ENCODE data around the gene CYFIP2. TPM values are rescaled to one million over a fixed set of nuclear protein-coding genes. Genes with fewer than 3 reads are reported as not detected.

CYFIP2 gene
- polyA plus RNA-seq, 1 donor from 2014 or later, result 59.7 TPM

DNA sequence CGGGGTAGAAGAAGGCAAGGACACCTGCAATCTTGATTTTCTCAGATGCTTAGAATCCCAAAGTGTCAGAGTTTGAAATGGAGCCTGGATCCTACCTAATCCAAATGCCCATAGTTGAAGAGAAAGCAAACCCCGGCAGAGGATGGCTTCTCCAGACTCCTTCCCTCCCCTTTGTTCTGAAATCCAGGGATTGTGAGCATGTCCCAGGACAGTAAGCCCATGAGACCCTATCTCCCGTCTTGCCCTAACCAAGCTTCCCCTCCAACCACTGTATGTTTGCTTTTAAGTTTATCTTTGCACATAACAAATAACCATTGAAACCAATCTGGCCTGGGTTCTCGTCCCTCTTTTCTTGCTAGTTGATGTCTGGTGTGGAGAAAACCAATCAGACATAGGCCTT, 115.8 kb downstream of the CYFIP2 start:
- Histone ChIP-seq H3K9me2 (ENCODE audit: insufficient read depth, low read length) (no peaks in the 10 kb centered on the region), H3K4me2 (ENCODE audit: low read length) (no peak overlapping the region), H2AFZ (ENCODE audit: low read depth, low read length) (no peak overlapping the region), H3K9me3 (ENCODE audit: low read length) (no peaks in the 10 kb centered on the region), H4K20me1 (ENCODE audit: insufficient read depth) (no peaks in the 10 kb centered on the region), H3K27ac (ENCODE audit: low read length) (no peak overlapping the region), H3K36me3 (ENCODE audit: insufficient read depth, low read length) (peaks cover 8% of the 10 kb centered on the region), H3F3A (ENCODE audit: insufficient read depth, low read length, poor library complexity, severe bottlenecking) (no peaks in the 10 kb centered on the region), H3K4me3 (ENCODE audit: low read length) (no peak overlapping the region), H3K9ac (ENCODE audit: low read length) (no peak overlapping the region), H3K79me2 (replicated peaks; ENCODE audit: insufficient read depth, low read length) (no peaks in the 10 kb centered on the region), H3K27me3 (ENCODE audit: insufficient read depth, low read depth, low read length) (no peaks in the 10 kb centered on the region)
- TF ChIP-seq RAD21 (conservative IDR thresholded peaks at IDR 0.05) (no peak), SMC3 (conservative IDR thresholded peaks at IDR 0.05; ENCODE audit: poor library complexity) (no peak), TAF1 (IDR thresholded peaks at IDR 0.05; ENCODE audit: low read depth) (no peak), EZH2 (IDR thresholded peaks at IDR 0.05; ENCODE audit: borderline replicate concordance, insufficient read depth, low read length, poor library complexity, severe bottlenecking) (no peak), POLR2AphosphoS5 (IDR thresholded peaks at IDR 0.05) (no peak), EP300 (conservative IDR thresholded peaks at IDR 0.05; ENCODE audit: poor library complexity, severe bottlenecking) (no peak), MXI1 (conservative IDR thresholded peaks at IDR 0.05; ENCODE audit: poor library complexity, severe bottlenecking) (no peak)
- TF ChIP-seq, protein P1, sequence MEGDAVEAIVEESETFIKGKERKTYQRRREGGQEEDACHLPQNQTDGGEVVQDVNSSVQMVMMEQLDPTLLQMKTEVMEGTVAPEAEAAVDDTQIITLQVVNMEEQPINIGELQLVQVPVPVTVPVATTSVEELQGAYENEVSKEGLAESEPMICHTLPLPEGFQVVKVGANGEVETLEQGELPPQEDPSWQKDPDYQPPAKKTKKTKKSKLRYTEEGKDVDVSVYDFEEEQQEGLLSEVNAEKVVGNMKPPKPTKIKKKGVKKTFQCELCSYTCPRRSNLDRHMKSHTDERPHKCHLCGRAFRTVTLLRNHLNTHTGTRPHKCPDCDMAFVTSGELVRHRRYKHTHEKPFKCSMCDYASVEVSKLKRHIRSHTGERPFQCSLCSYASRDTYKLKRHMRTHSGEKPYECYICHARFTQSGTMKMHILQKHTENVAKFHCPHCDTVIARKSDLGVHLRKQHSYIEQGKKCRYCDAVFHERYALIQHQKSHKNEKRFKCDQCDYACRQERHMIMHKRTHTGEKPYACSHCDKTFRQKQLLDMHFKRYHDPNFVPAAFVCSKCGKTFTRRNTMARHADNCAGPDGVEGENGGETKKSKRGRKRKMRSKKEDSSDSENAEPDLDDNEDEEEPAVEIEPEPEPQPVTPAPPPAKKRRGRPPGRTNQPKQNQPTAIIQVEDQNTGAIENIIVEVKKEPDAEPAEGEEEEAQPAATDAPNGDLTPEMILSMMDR (IDR thresholded peaks at IDR 0.05; ENCODE audit: poor library complexity, severe bottlenecking), result no peak
- TF ChIP-seq, protein P2, sequence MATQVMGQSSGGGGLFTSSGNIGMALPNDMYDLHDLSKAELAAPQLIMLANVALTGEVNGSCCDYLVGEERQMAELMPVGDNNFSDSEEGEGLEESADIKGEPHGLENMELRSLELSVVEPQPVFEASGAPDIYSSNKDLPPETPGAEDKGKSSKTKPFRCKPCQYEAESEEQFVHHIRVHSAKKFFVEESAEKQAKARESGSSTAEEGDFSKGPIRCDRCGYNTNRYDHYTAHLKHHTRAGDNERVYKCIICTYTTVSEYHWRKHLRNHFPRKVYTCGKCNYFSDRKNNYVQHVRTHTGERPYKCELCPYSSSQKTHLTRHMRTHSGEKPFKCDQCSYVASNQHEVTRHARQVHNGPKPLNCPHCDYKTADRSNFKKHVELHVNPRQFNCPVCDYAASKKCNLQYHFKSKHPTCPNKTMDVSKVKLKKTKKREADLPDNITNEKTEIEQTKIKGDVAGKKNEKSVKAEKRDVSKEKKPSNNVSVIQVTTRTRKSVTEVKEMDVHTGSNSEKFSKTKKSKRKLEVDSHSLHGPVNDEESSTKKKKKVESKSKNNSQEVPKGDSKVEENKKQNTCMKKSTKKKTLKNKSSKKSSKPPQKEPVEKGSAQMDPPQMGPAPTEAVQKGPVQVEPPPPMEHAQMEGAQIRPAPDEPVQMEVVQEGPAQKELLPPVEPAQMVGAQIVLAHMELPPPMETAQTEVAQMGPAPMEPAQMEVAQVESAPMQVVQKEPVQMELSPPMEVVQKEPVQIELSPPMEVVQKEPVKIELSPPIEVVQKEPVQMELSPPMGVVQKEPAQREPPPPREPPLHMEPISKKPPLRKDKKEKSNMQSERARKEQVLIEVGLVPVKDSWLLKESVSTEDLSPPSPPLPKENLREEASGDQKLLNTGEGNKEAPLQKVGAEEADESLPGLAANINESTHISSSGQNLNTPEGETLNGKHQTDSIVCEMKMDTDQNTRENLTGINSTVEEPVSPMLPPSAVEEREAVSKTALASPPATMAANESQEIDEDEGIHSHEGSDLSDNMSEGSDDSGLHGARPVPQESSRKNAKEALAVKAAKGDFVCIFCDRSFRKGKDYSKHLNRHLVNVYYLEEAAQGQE (IDR thresholded peaks at IDR 0.05; ENCODE audit: borderline replicate concordance), result no peak

DNA sequence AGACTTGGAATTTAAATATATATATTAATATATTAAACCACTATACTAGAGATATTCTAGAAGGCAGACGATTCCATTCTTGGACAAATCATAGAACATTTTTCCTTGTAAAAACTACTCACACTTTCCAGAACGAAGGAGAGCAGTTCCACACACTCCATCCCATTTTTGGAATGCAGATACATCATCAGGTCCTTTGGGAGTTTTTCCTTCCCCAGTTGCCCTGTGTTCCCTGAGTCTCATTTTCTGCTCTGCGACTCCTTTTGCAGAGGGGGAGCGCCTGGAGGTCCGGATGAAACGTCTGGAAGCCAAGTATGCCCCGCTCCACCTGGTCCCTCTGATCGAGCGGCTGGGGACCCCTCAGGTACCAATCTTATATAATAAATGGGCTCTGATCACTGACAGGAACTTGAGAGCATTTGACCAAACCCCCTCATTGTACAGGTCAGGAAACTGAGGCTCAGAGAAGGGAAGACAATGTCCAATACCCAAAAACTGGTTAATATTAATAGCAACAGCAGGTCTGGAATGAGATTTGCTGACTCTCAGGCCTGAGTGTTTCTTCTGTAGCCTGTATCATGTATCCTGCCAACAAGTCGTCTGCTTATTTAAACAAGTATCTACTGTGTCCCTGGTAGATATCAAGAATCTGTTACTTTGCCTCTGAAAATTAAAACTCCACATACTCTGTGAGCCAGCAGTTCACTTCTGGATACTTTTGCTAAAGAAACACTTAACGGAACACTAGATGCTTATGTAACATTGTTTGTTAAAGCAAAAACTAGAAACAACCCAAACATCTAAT, 117.3 kb downstream of the CYFIP2 start:
- Histone ChIP-seq H3K79me2 (replicated peaks; ENCODE audit: insufficient read depth, low read length) (no peaks in the 10 kb centered on the region), H3K4me2 (ENCODE audit: low read length) (no peak overlapping the region), H3K9ac (ENCODE audit: low read length) (no peak overlapping the region), H4K20me1 (ENCODE audit: insufficient read depth) (no peaks in the 10 kb centered on the region), H3K4me3 (ENCODE audit: low read length) (no peak overlapping the region), H3K27me3 (ENCODE audit: insufficient read depth, low read depth, low read length) (no peaks in the 10 kb centered on the region), H3K36me3 (ENCODE audit: insufficient read depth, low read length) (peaks cover 8% of the 10 kb centered on the region), H2AFZ (ENCODE audit: low read depth, low read length) (no peak overlapping the region), H3K27ac (ENCODE audit: low read length) (no peak overlapping the region), H3K9me3 (ENCODE audit: low read length) (no peaks in the 10 kb centered on the region), H3F3A (ENCODE audit: insufficient read depth, low read length, poor library complexity, severe bottlenecking) (no peaks in the 10 kb centered on the region), H3K9me2 (ENCODE audit: insufficient read depth, low read length) (no peaks in the 10 kb centered on the region)
- TF ChIP-seq RAD21 (conservative IDR thresholded peaks at IDR 0.05) (no peak), EZH2 (IDR thresholded peaks at IDR 0.05; ENCODE audit: borderline replicate concordance, insufficient read depth, low read length, poor library complexity, severe bottlenecking) (no peak), SMC3 (conservative IDR thresholded peaks at IDR 0.05; ENCODE audit: poor library complexity) (no peak), POLR2AphosphoS5 (IDR thresholded peaks at IDR 0.05) (no peak), TAF1 (IDR thresholded peaks at IDR 0.05; ENCODE audit: low read depth) (no peak)
- TF ChIP-seq, protein P2 (IDR thresholded peaks at IDR 0.05; ENCODE audit: borderline replicate concordance), result no peak
- TF ChIP-seq, protein P1 (IDR thresholded peaks at IDR 0.05; ENCODE audit: poor library complexity, severe bottlenecking), result no peak
